GM12874 (cell line): ENCODE results near the gene PRSS50.

Experiments used
- TF ChIP-seq, protein P1 (sequence below): IDR thresholded peaks from 2 replicates; pipeline ENCODE4 v1.5.1; 2011; ENCODE audit warnings: low read depth, mild to moderate bottlenecking, control low read depth, low read length, moderate library complexity; ENCODE audit not compliant: insufficient read depth

Gene PRSS50

DNA sequence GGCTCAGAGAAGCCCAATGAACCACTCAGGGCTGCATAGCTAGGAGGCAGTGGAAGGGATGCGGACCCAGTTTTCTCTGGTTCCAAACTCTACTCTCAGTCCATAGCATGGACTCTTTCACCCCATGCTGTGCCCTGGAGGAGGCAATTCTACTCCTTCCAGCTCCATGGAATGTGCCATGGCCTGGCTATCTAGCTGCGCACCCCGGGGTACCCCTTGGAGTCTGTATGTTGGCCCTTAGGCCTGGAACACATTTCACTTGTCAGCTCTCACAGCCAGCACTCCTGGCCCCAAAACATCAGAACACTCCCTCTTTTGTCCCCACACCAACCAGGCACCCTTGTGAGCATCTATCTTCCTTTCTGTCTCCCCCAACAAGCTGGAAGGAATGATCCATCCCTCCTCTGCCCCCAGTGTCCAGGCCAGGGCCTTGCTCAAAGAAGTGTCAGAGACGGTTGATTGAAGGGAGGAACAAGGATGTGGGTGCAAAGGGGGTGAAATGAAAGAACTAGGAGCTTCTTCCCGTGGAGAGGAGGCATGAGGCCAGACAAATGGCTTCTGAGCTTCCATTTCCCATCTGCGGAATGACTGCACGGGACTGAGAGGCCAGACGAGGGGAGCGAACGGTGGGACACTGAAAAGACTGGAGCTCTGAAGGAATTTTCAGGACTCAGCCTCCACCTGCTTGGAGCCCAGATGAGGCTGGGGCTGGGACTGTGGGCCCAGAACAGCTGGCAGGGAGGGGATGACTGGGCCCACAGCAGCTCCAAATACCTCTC lies 2.8 kb downstream of the PRSS50 start:
- TF ChIP-seq, protein P1, sequence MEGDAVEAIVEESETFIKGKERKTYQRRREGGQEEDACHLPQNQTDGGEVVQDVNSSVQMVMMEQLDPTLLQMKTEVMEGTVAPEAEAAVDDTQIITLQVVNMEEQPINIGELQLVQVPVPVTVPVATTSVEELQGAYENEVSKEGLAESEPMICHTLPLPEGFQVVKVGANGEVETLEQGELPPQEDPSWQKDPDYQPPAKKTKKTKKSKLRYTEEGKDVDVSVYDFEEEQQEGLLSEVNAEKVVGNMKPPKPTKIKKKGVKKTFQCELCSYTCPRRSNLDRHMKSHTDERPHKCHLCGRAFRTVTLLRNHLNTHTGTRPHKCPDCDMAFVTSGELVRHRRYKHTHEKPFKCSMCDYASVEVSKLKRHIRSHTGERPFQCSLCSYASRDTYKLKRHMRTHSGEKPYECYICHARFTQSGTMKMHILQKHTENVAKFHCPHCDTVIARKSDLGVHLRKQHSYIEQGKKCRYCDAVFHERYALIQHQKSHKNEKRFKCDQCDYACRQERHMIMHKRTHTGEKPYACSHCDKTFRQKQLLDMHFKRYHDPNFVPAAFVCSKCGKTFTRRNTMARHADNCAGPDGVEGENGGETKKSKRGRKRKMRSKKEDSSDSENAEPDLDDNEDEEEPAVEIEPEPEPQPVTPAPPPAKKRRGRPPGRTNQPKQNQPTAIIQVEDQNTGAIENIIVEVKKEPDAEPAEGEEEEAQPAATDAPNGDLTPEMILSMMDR, result no peak

DNA sequence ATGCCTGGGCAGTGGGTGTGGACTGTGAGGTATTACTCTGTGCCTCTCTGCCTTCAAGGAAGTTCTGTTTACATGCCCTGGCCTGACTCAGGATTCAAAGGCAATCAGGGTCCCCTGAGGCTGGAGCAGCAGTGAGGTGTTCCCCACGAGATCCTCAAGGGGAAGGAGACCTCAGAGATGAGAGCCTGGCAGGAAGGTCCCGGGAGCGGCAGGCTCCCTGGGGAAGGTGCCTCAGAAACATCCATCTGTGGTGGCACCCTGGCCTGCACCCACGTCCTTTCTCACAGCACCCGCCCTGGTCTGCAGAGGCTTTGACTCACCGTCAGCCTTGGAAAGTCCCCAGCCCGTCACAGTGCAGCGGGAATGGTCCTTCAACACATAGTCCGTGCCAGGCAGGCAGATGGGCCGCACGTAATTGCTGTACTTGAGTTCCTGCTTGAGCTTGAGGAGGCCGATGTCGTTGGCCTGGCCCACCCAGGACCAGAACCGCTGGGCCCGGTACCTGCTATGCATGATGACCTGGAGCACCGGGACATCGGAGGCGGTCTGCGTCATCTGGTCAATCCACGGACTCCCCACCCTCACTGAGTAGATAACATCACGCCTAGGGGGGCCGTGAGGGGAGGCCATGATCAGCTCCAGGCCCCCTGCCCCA lies 3.6 kb downstream of the PRSS50 start:
- TF ChIP-seq, protein P1, result no peak

DNA sequence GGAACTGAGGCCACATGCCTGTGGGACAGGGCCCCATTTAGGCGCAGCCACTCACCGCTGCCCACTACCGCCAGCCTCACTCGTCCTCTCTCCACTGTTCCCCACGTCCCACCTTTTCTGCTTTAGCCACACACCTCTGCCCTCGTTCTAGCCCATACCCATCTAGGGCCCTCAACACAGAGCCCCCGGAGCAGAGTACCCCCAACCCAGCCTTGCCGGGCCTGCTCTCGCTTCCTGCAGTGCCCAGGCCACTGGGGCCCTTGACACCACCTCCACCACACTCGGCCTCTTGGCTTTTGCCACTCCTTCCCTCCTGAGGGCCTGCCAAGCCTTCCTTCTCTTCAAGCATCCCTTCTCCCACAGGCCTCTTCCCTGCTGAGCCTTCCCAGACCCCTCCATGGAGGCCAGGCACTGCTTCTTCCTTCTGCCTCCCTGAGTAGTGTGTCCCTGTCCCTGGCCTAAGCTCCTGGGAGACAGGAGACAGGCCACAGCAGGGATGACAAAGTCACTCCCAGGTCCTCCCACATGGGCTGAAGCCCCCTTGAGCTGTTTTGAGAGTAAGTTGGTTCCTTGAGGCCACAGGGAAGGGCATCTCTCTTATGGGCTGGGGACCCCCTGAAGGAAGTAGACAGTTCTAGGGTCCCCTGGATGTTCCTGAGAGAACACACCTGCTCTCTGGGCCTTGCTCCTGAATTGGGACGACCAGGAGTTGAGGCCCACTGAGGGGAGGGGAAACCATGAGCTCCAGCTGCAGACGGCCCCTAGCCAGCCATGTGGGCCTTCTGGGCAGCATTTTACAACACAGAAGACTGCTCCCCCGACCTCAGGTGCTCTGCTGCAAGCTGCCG lies 4.4 kb downstream of the PRSS50 start:
- TF ChIP-seq, protein P1, result no peak

DNA sequence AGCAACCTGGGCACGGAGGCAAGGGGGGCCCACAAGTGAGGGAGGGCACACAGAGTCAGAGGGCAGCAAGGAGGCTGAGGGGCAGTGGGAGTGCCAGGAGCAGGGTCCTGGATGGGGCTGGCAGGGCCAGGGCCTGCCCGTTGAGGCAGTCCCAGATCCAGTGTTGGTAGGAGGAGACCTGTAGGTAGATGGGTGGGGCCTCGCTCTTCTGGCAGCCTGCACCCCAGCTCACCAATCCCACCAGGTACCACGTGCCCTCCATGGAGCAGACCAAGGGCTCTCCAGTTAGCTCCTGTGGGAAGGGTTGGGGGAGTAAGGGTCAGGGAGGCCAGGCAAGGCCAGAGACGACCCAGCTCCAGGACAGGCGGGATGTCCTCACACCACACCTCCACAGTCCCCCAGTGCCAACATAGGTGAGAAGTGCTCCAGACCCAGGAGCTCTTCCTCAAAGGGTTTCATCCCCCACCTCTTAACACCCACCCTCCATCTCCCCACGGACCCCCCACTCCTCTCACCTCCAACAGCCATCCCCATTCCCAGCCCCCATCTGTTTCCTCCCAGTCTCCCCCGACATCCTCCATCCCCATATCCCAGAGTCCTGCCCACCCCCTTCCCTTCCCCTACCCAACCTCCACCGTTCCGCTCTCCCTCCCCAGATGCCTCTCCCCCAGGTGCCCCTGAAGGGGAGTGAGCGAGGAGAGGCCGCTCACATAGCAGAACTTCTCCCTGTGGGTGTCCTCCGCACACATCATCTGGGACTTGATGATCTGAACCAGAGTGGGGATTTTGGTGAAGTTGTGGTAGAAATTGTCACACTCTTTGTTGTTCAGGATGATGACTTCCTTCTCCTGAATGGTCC lies 5.2 kb downstream of the PRSS50 start:
- TF ChIP-seq, protein P1, result no peak

DNA sequence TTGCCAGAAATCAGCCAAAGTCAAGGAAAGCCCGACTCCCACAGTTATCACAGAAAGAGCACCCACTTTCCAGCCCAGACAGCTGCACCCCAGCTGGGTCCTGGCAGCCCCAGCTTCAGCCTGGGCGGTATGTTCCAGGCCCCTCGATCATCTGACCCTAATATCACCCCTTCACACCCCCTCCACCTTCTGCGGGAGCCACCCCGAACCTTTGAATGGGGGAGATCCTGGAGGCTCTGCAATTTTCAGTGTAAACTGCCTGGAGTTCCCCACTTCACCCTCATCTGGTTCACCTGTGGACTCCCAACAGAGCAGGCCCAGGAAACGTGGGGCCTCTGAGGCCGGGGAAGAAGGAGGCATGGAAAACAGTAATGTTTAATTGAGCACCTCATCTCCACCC lies 5.9 kb downstream of the PRSS50 start:
- TF ChIP-seq, protein P1, result no peak

DNA sequence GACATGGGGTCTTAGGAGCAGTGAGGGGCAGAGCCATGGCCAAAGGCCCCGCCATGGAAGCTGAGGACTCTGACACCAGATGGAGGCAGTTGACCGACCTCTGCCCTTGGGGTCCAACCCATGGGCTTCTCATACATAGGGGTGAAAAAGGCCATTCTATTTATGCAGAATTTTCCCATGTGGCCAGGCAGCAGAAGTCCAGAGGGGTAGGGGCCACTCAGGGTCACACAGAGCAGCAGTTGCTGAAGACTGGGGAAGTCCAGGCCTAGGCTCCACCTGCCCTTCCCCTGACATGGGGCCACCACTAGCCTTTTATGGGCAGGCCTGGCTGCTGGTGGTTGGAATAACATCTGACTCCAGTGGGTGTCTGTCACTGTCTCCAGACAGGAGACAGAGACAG lies 6.4 kb downstream of the PRSS50 start:
- TF ChIP-seq, protein P1, result no peak
